ENCODE measurements around the gene PP2D1.
"Not testable (repeated sequence)": the region's sequence is repeated elsewhere in the genome, so short reads cannot be mapped to it uniquely, and the experiment has no call there.

Gene PP2D1, protein sequence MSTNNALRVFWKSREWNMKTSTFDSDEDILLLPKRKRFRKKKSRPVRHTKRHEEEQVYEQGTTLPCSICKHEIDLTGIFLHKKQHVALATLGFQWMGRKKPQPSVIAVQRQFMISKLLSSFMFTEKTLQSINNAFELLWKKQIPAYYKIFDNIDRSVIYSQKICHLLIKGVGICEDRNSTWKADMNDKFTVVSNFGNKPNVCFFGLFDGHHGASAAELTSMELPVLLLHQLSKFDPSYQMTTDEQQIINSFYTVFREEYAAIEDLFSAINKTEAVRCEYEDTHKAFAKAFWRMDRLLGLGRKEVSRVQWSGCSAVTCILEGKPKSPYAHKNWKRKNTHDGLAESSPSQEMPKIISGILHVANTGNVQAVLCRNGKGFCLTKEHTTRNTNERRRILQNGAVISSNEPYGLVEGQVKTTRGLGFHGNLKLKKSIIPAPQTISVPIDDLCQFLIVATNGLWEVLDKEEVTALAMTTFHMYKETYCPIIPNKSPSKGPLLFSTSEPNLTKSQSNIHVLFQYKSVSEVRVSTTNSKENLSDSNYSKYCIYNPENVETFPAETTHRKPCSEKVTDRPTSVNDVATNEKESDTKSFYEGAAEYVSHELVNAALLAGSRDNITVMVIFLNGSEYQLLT

DNA sequence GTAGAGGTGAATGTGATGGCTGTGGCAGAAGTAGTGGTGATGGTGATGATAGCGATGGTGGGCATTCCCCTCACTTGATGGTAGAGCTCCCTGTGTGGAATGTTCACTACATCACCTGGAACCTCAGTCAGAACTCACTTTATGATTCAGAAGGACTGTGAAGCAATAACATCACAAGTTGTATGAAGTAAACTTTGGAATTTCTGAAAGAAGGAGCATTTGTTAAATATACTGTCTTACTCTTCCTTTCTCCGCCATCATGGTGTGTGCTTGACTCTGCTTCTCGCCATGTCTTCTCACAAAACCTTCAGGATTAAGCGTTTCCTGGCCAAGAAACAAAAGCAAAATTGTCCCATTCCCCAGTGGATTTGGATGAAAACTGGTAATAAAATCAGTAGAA is at the start of gene PP2D1:
Gene PP2D1, minus strand, starts transcription at position 101 of the 400 bp plus-strand sequence. CDS start 192 bp downstream, outside the sequence.
- DNase-seq, result no peak

- DNase-seq, result no peak
Measured at GRCh38 chr3:20060974-20061685, 49.1 kb upstream of the PP2D1 start.

- DNase-seq, result no peak
Measured at GRCh38 chr3:20059929-20060328, 47.9 kb upstream of the PP2D1 start.

GRCh38 chr3:20057612-20058180 is 45.6 kb upstream of the PP2D1 start:
- no peak for DNase-seq

DNA sequence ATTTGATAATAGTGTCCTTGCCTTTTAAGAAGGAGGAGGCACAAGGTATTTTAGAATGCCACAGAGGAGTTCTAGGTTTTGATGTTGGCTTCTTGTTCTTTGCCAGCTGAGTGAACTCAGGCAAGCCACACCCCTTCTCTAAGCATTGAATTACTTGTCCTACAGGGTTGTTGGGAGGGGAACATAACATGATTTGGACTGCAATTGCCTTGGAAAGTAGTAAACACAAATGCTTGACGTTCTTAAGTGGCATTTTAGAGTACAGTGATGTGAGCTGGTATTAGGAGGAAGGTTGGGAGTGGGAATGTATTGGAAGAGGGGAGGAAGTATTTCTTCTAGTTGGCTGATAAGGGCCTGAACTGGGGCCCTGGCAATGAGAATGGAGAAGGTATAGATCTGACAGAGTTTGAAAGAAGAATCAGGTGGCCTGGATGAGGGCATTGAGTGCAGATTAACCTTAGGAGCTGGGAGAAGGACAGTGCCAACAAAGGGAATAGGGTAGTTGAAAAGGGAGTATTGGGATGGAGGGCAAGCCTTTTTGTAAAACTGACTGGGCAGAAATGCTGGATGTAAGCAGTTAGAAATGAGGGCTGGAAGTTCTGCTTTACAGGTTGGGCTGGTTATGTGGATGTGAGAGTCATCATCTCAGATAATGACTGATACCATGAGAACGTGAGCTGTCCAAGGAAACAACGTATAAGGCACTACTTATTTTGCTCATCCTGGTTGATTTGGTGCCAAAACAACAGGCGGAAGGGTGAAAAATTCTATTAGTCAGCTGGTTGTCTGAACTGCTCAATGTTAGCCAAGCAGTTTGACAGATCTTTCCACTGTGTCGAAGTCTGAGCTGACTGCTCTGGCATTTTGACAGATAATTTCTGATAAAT is 44.9 kb upstream of the PP2D1 start:
- DNase-seq, result no peak

- DNase-seq, result no peak
Measured at GRCh38 chr3:20055842-20056241, 43.8 kb upstream of the PP2D1 start.

- DNase-seq, result no peak
Measured at GRCh38 chr3:20055020-20055775, 43.1 kb upstream of the PP2D1 start.

DNA sequence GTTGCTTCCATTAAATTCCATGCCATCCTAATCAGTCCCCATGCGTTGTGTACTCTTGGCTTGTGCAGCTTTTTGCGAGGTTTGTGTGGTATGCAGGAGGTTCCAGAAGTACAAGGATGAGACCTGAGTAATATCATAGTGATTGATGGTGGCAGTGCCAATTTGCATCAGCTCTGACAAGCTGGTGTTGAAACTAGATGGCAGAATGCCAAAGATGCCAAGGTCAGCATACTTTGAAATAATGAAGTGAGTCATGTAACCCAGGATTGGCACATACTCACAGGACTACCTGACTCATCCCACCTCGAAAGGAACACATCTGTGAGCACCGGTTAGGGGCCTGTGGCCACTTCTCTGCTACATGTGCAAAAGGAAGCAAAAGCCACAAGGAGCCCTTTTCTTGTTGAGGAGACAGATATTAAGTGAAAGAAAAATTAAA is 42.5 kb upstream of the PP2D1 start:
- DNase-seq, result no peak

GRCh38 chr3:20052851-20053250 is 40.8 kb upstream of the PP2D1 start:
- no peak for DNase-seq

DNA sequence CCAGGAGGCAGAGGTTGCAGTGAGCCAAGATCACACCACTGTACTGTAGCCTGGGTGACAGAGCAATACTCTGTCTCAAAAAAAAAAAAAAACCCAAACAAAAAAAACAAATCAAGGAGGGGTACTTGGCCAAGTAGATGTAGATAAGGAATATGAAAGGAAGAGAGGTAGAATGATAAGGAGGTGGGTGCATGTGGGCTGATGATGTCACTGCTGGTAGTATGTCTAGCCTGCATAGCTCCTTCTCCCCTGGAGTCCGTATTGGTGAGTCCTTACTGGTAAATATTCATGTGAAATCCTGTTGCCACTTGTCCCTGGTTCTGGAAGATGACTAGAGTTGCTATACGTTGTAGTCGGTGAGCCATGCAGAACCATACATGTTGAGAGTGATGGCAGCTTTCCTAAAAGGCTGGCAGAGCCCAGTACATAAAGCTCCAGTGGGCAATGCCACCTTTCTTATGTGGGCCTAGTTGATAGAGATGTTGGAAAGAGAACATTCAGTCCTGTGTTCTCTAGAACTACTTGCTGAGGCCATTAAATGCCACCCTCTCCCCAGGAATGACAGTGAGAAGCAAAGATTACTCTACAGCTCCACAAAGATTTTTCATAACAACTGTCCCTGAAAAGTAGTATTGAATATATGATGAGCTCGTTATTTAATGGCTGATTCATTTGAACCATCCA is 39.2 kb upstream of the PP2D1 start:
- DNase-seq, result no peak

DNA sequence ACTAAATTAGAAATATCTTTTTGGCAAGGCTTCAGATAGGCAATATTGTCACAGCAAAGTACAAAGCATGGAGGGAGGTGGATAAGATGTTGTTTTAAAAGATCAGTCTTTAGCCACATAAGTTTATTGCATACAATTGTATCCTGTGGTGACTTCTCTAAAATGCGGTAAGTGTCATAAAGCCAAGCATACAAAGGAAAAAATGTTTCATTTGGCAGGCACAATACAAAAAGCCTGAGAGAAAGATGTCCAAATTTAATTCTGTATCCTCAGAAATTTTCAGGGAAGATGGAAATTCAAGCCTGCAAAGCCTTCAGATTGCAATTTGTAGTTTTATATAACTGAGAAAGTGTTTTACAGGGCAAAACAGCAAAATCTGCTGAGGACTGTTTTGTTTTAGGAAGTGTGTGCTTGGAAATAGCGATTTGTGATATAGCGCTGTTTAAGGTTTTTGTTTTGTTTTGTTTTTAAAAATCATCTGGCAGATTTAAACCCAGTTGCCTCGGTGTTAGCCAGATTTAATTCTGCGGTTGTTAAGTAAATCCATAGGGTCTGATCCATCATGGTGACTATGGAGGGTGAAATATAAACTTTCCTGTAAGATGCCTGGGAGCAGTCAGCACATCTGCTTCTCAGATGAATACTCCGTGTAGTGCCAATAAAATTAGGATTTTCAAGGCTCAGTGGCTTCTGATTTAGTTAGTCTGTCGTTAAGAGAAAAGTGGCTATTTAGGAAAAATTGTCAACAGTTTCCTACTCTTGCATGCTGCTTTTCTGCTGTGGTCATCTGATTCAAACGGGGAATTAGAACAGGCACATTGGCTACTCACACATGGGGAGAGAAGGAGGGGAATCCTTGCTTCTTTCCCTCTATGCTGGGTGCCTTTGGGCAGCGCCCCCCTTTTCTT is 36.2 kb upstream of the PP2D1 start:
- no peak for DNase-seq

DNA sequence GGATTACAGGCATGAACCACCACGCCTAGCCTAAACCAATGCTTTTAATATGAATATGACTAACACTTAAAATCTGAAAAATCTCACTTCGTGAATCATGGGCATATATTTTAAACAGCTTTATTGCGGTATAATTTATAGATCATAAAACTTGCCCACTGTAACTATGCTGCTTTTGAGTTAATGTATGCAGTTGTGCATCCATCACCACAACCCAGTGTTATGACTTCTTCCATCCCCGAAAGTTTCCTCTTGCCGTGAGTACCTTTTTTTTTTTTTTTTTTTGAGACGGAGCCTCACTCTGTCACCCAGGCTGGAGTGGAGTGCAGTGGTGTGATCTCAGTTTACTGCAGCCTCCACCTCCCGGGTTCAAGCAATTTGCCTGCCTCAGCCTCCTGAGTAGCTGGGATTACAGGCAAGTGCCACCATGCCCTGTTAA is 35.3 kb upstream of the PP2D1 start:
- DNase-seq, result no peak

DNA sequence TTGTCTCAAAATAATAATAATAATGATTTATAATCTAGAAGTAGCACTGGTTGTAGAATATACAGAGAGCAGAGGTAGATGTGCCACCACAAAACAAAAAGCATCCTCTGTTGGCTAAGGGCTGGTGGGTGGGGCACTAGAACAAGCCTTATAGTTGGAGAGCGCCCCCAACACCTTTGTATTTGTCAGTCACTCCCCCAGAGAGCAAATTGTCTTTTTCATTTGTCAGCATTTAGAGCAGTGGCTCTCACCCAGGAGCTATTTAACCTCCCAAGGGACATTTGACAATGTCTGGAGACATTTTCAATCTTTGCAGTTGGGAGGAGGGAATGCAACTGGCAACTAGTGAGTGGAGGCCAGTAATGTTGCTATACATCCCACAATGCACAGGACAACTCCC is 34.5 kb upstream of the PP2D1 start:
- no peak for DNase-seq

GRCh38 chr3:20045141-20045540 is 33.1 kb upstream of the PP2D1 start:
- DNase-seq, result not testable (repeated sequence)

DNA sequence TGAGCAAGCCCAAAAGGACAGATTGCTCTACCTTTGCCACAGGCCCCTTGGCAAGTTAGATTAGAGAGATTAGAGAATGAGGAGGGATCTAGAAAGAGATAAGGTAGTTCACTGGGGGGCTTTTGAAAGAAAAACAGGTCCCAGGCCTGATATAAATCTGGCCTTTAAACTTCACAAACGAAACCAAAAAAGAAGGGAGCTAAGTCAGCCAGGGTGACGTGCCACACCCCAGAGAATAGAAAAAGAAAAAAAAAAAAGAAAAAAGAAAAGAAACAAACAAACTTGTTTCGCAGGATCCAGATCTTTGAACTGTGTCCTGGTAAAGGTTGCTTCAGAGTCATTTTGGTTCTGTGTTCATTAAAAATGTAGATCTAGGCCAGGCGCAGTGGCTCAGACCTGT is 31.8 kb upstream of the PP2D1 start:
- DNase-seq, result no peak

DNA sequence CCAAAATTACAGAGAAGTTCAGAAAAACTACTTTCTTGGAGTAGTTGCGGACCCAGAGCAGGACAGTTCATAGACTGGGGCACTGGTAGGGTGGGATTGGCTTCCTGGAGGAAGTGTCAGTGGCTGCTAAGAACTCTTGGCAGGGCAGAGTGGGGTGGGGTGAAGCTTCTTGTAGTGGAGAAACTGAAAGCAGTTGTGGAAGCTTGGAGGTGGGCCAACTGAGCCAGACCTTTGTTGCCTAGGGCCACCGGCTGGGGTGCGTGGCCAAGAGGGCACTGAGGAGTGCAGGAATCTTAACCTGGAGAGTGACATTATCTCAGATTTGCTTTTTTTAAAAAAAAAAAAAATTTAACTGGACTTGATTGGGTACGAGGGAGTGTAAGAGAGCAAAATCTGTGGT is 31.3 kb upstream of the PP2D1 start:
- no peak for DNase-seq

- no peak for DNase-seq
Measured at GRCh38 chr3:20042331-20042730, 30.3 kb upstream of the PP2D1 start.

DNA sequence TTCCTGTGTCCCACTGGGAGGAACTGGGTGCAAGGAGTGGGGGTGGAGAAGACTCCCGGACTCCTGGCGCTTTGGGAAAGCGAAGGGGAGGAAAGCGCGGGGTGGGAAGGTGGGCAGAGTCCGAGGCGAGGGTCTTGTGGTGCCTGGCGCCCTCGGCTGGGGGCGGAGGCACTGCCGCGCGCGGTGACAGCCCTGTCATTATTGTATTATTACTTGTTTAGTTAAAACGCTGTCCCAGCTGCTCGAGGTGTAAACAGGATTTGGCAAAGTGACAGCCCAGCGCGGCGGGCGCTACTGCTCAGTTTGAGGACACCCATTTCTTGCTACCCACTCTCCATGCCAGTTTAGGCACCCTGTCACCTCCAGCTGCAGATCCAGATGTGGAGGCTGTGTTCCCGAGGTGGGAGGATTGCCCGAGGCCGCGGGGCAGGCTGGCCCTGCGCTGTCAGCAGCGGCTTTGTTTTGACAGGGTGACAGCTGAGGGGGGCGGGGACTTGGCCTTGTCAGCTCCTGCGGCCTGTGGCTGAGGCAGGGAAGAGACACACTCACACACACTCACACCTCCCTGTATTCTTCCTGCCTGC is 29.2 kb upstream of the PP2D1 start:
- no peak for DNase-seq

GRCh38 chr3:20040548-20041196 is 28.6 kb upstream of the PP2D1 start:
- DNase-seq, result no peak
